OCI-LY1 (cell line): ENCODE results near the gene GPX3.

Source experiments
- H2AFZ ChIP-seq: fragments of 200-600 bp; sonication (generic), shearing (Covaris generic); 2 replicates; pipeline ENCODE4 v1.6.0; 2014; ENCODE audit warnings: antibody characterized with exemption, mild to moderate bottlenecking, low read length
- H3F3A ChIP-seq: fragments of 200-600 bp; sonication (generic), shearing (Covaris generic); 2 replicates; pipeline ENCODE4 v1.6.0; 2014; ENCODE audit warnings: mild to moderate bottlenecking, antibody characterized with exemption, low read length, moderate library complexity; ENCODE audit not compliant: insufficient read depth
- H3K27ac ChIP-seq: fragments of 200-600 bp; sonication (generic); 2 replicates; pipeline ENCODE4 v1.5.1; 2014; ENCODE audit warnings: low read length, mixed run types, mild to moderate bottlenecking, low read depth; ENCODE audit not compliant: poor library complexity, severe bottlenecking
- H3K27me3 ChIP-seq: fragments of 200-600 bp; sonication (generic); 2 replicates; pipeline ENCODE4 v1.6.0; 2014; ENCODE audit warnings: antibody characterized with exemption, mild to moderate bottlenecking, low read length, moderate library complexity; ENCODE audit not compliant: insufficient read depth
- H3K36me3 ChIP-seq: fragments of 200-600 bp; sonication (generic); 2 replicates; pipeline ENCODE4 v1.6.1; 2014; ENCODE audit warnings: mild to moderate bottlenecking, antibody characterized with exemption, low read length, moderate library complexity, mixed read lengths; ENCODE audit not compliant: insufficient read depth
- H3K4me1 ChIP-seq: fragments of 200-600 bp; sonication (generic); 2 replicates; pipeline ENCODE4 v1.5.1; 2014; ENCODE audit warnings: mild to moderate bottlenecking, low read length, moderate library complexity; ENCODE audit not compliant: insufficient read depth, severe bottlenecking
- H3K4me2 ChIP-seq: fragments of 200-600 bp; sonication (generic), shearing (Covaris generic); 2 replicates; pipeline ENCODE4 v1.6.1; 2014; ENCODE audit warnings: low read length
- H3K4me3 ChIP-seq: fragments of 200-600 bp; sonication (generic); 2 replicates; pipeline ENCODE4 v1.5.1; 2014; ENCODE audit warnings: low read length, low read depth, mild to moderate bottlenecking, mixed read lengths; ENCODE audit not compliant: poor library complexity, severe bottlenecking
- H3K79me2 ChIP-seq: fragments of 200-600 bp; shearing (Covaris generic); 2 replicates; pipeline ENCODE4 v1.6.1; 2016; ENCODE audit warnings: mixed run types, low read length, mixed read lengths; ENCODE audit not compliant: insufficient read depth
- H3K9ac ChIP-seq: fragments of 200-600 bp; sonication (generic), shearing (Covaris generic); 2 replicates; pipeline ENCODE4 v1.6.1; 2014; ENCODE audit warnings: mild to moderate bottlenecking, low read length, mixed read lengths
- H3K9me2 ChIP-seq: fragments of 200-600 bp; sonication (generic), shearing (Covaris generic); 2 replicates; pipeline ENCODE4 v1.6.1; 2014; ENCODE audit warnings: low read depth, mild to moderate bottlenecking, low read length, mixed read lengths
- H3K9me3 ChIP-seq: fragments of 200-600 bp; shearing (Covaris generic); 2 replicates; pipeline ENCODE4 v1.6.1; 2014; ENCODE audit warnings: low read length, mixed read lengths
- H4K20me1 ChIP-seq: fragments of 200-600 bp; sonication (generic), shearing (Covaris generic); 2 replicates; pipeline ENCODE4 v1.6.0; 2016; ENCODE audit warnings: mild to moderate bottlenecking, low read length; ENCODE audit not compliant: insufficient read depth
- EZH2 ChIP-seq: fragments of 200-600 bp; sonication (generic), shearing (Covaris generic); IDR thresholded peaks from 2 replicates; pipeline ENCODE4 v1.8.0; 2017; ENCODE audit warnings: borderline replicate concordance, mixed run types, mild to moderate bottlenecking, antibody characterized with exemption, low read length, moderate library complexity, mixed read lengths
- TF ChIP-seq, protein P1 (sequence below): fragments of 200-600 bp; sonication (generic), shearing (Covaris generic); IDR thresholded peaks from 2 replicates; pipeline ENCODE4 v1.5.1; 2017; ENCODE audit warnings: mild to moderate bottlenecking, antibody characterized with exemption, low read length, moderate library complexity, mixed read lengths

Gene GPX3

GRCh38 chr5:151067632-151068432, 47.4 kb downstream of the GPX3 start:
- Histone ChIP-seq H3F3A (no peaks in the 10 kb centered on the region), H3K9me3 (no peaks in the 10 kb centered on the region), H3K9me2 (no peaks in the 10 kb centered on the region), H4K20me1 (no peaks in the 10 kb centered on the region), H3K79me2 (peaks cover 63% of the 10 kb centered on the region), H3K4me3 (no peak overlapping the region), H2AFZ (no peak overlapping the region), H3K27me3 (no peaks in the 10 kb centered on the region), H3K27ac (peak overlapping the region; percentile 94), H3K4me1 (peaks cover 97% of the 10 kb centered on the region), H3K4me2 (peak overlapping the region; percentile 56; the same call in 1 of the 2 replicates), H3K9ac (peak overlapping the region; percentile 48; the same call in 1 of the 2 replicates), H3K36me3 (peaks cover 63% of the 10 kb centered on the region)
- TF ChIP-seq, protein P1, sequence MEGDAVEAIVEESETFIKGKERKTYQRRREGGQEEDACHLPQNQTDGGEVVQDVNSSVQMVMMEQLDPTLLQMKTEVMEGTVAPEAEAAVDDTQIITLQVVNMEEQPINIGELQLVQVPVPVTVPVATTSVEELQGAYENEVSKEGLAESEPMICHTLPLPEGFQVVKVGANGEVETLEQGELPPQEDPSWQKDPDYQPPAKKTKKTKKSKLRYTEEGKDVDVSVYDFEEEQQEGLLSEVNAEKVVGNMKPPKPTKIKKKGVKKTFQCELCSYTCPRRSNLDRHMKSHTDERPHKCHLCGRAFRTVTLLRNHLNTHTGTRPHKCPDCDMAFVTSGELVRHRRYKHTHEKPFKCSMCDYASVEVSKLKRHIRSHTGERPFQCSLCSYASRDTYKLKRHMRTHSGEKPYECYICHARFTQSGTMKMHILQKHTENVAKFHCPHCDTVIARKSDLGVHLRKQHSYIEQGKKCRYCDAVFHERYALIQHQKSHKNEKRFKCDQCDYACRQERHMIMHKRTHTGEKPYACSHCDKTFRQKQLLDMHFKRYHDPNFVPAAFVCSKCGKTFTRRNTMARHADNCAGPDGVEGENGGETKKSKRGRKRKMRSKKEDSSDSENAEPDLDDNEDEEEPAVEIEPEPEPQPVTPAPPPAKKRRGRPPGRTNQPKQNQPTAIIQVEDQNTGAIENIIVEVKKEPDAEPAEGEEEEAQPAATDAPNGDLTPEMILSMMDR = no peak
- no peak for TF ChIP-seq EZH2

- H3K27me3 ChIP-seq = no peaks in the 10 kb centered on the region
- peak overlapping the region; percentile 94 for H3K27ac ChIP-seq
- H3K9ac ChIP-seq = peak overlapping the region; percentile 48; the same call in 1 of the 2 replicates
- H3K9me2 ChIP-seq = no peaks in the 10 kb centered on the region
- TF ChIP-seq EZH2 = no peak
- TF ChIP-seq, protein P1 = no peak
- no peaks in the 10 kb centered on the region for H3K9me3 ChIP-seq
- H3K36me3 ChIP-seq = peaks cover 61% of the 10 kb centered on the region
- H3K4me1 ChIP-seq = peaks cover 90% of the 10 kb centered on the region
- no peaks in the 10 kb centered on the region for H4K20me1 ChIP-seq
- no peak overlapping the region for H2AFZ ChIP-seq
- peaks cover 70% of the 10 kb centered on the region for H3K79me2 ChIP-seq
- peak overlapping the region; percentile 56 for H3K4me2 ChIP-seq
- H3K4me3 ChIP-seq = peak overlapping the region; percentile 17
- no peaks in the 10 kb centered on the region for H3F3A ChIP-seq
Measured at GRCh38 chr5:151068433-151069197, 48.2 kb downstream of the GPX3 start.

- Histone ChIP-seq H3K9me2 (no peaks in the 10 kb centered on the region), H3F3A (no peaks in the 10 kb centered on the region), H4K20me1 (no peaks in the 10 kb centered on the region), H3K27ac (peak overlapping the region; percentile 94), H3K27me3 (no peaks in the 10 kb centered on the region), H3K4me2 (peak overlapping the region; percentile 56; the same call in 1 of the 2 replicates), H2AFZ (no peak overlapping the region), H3K4me1 (peaks cover 74% of the 10 kb centered on the region), H3K79me2 (peaks cover 82% of the 10 kb centered on the region), H3K9me3 (no peaks in the 10 kb centered on the region), H3K4me3 (no peak overlapping the region), H3K9ac (peak overlapping the region; percentile 3; the same call in 1 of the 2 replicates), H3K36me3 (peaks cover 62% of the 10 kb centered on the region)
- TF ChIP-seq, protein P1 = no peak
- TF ChIP-seq EZH2 = no peak
Measured at GRCh38 chr5:151070449-151070848, 50.1 kb downstream of the GPX3 start.
